Right lobe of liver (tissue), 6 donors: ENCODE measurements around the gene SLC46A1. TPM values are rescaled to one million over a fixed set of nuclear protein-coding genes. Genes with fewer than 3 reads are reported as not detected.
"Not testable (repeated sequence)": the region's sequence is repeated elsewhere in the genome, so short reads cannot be mapped to it uniquely, and the experiment has no call there.

ENCODE experiments used
- ATAC-seq, 4 donors: fragments of 200-7000 bp; cut with Tn5 transposase; one replicate each; pipeline ENCODE4 v1.9.1; 2020; ENCODE audit warnings: mild to moderate bottlenecking in 4 of 4, moderate library complexity in 4 of 4
- DNase-seq, 3 donors: peaks; one replicate each; pipeline ENCODE4 v3.0.0-alpha.2; 2020
- H3K27ac ChIP-seq, 3 donors: fragments of 200-600 bp; one replicate each; pipeline ENCODE4 v1.8.0; 2022
- H3K27me3 ChIP-seq, 2 donors: fragments of 200-600 bp; one replicate each; pipeline ENCODE4 v1.8.0; 2022
- H3K36me3 ChIP-seq, 4 donors: fragments of 200-600 bp; sonication (generic) in 1 of 4; one replicate each; pipeline versions ENCODE4 v1.5.1 to v1.8.0; 2017 to 2022; ENCODE audit warnings: control low read depth in 1 of 4
- H3K4me1 ChIP-seq, 4 donors: fragments of 200-600 bp; sonication (generic) in 1 of 4; one replicate each; pipeline versions ENCODE4 v1.5.1 to v1.8.0; 2017 to 2022; ENCODE audit warnings: control low read depth in 1 of 4
- H3K4me3 ChIP-seq, 3 donors: fragments of 200-600 bp; one replicate each; pipeline ENCODE4 v1.8.0; 2022
- H3K9me3 ChIP-seq, 4 donors: fragments of 200-600 bp; sonication (generic) in 1 of 4; one replicate each; pipeline versions ENCODE4 v1.5.1 to v1.8.0; 2017 to 2022; ENCODE audit warnings: control low read depth in 1 of 4
- CTCF ChIP-seq, 4 donors: fragments of 200-600 bp in 3 of 4; fragments of 450-650 bp in 1 of 4; IDR thresholded peaks; one replicate each; pipeline versions ENCODE4 v1.5.1 to v1.8.0; 2016 to 2022; ENCODE audit warnings: antibody characterized with exemption in 4 of 4, mild to moderate bottlenecking in 2 of 4
- POLR2A ChIP-seq: fragments of 450-650 bp; IDR thresholded peaks from one replicate; pipeline ENCODE4 v1.6.1; 2017; ENCODE audit warnings: antibody characterized with exemption, mild to moderate bottlenecking
- WGBS: methylation state at CpG from one replicate; pipeline ENCODE4 v1.1.6; 2018; ENCODE audit warnings: low coverage, low lambda C conversion rate; ENCODE audit not compliant: insufficient coverage; ENCODE audit errors: missing lambda C conversion rate; 5-methylcytosine and 5-hydroxymethylcytosine counted together
- intact Hi-C, 2 donors: fragments of 100-400 bp; cut with DNase I; formaldehyde crosslinking; loops; one replicate each; pipeline versions ENCODE4 v1.11.2 to v1.14.1; 2022
- total RNA-seq, 6 experiments: library from RNA; depleted of rRNA in 2 of 6; stranded (reverse); fragments of >200 nt in 2 of 6; fragmentation: NEBNext Ultra II Directional in 3 of 6; extraction: Animal tissue kit (Norgen Biotek cat#: 25700) in 3 of 6; gene quantifications; one replicate each; pipeline versions ENCODE4 v1.1.0 to v1.2.4, GENCODE V29; 2016 to 2023
- donor health status: DM: no; HTN: yes; CAD: no.
- donor health status: DM: no; HTN: no; CAD: no.
- donor health status: DM: no; HTN: no; CAD: no.
- donor health status: DM: no; HTN: yes; CAD: no.
- donor health status: DM: no; HTN: yes; CAD: no.

The SLC46A1 gene
- total RNA-seq, 6 experiments from 2014 or later = 22.1 to 44.6 (median 32.1) TPM

- peak overlapping the region in 2 of 3 donors; percentile 16 to 27 for H3K27ac ChIP-seq
- H3K9me3 ChIP-seq = no peaks in the 10 kb centered on the region
- H3K4me3 ChIP-seq = no peak overlapping the region
- ATAC-seq (peak; percentile 68 to 92 (median 88)), DNase-seq (peak in 2 of 3 donors; percentile 70 to 74)
- intact Hi-C loops = no loop called here
- H3K36me3 ChIP-seq = no peaks in the 10 kb centered on the region
- TF ChIP-seq CTCF (IDR thresholded peaks at IDR 0.05) = no peak
- TF ChIP-seq POLR2A = no peak
- H3K27me3 ChIP-seq = no peaks in the 10 kb centered on the region
- WGBS = 19% methylated on average over 6 of the region's 9 CpGs
- peaks cover 0 to 14% (median 6%) of the 10 kb centered on the region in 4 donors for H3K4me1 ChIP-seq
These were observed 38.1 kb upstream of the SLC46A1 start for GRCh38 chr17:28443901-28444638.

GRCh38 chr17:28434326-28434725 is 28.3 kb upstream of the SLC46A1 start:
- intact Hi-C loops, H3K4me3 ChIP-seq, ATAC-seq, H3K9me3 ChIP-seq, H3K27ac ChIP-seq, H3K4me1 ChIP-seq, H3K27me3 ChIP-seq, H3K36me3 ChIP-seq, DNase-seq: not testable (repeated sequence)
- 91% methylated on average over 7 of the region's 8 CpGs for WGBS

- no peak overlapping the region for H3K4me3 ChIP-seq
- ATAC-seq (no peak), DNase-seq (no peak)
- no peaks in the 10 kb centered on the region for H3K27me3 ChIP-seq
- H3K4me1 ChIP-seq = peaks cover 0 to 10% (median 0%) of the 10 kb centered on the region in 4 donors
- TF ChIP-seq CTCF (IDR thresholded peaks at IDR 0.05) = no peak
- TF ChIP-seq POLR2A = no peak
- no peaks in the 10 kb centered on the region for H3K36me3 ChIP-seq
- no peaks in the 10 kb centered on the region for H3K9me3 ChIP-seq
- 63% methylated on average over 1 of the region's 1 CpG for WGBS
- no peak overlapping the region for H3K27ac ChIP-seq
- intact Hi-C loops = no loop called here
These were observed 27.7 kb upstream of the SLC46A1 start for GRCh38 chr17:28433721-28434120.

- H3K36me3 ChIP-seq, H3K27ac ChIP-seq, intact Hi-C loops, H3K4me3 ChIP-seq, H3K9me3 ChIP-seq, H3K27me3 ChIP-seq, DNase-seq: not testable (repeated sequence)
- ATAC-seq = peak in 1 of 4 donors; percentile 30
- 26% methylated on average over 4 of the region's 4 CpGs for WGBS
- H3K4me1 ChIP-seq = peaks cover 0 to 22% (median 0%) of the 10 kb centered on the region in 4 donors
These were observed 22.0 kb upstream of the SLC46A1 start for GRCh38 chr17:28427982-28428381.

GRCh38 chr17:28427371-28427770 is 21.4 kb upstream of the SLC46A1 start:
- Histone ChIP-seq H3K9me3 (no peaks in the 10 kb centered on the region), H3K4me3 (no peak overlapping the region), H3K27ac (no peak overlapping the region), H3K4me1 (peaks cover 0 to 22% (median 0%) of the 10 kb centered on the region in 4 donors), H3K27me3 (no peaks in the 10 kb centered on the region), H3K36me3 (no peaks in the 10 kb centered on the region)
- TF ChIP-seq POLR2A (no peak), CTCF (IDR thresholded peaks at IDR 0.05) (no peak)
- DNase-seq = no peak
- WGBS = 80% methylated on average over 5 of the region's 5 CpGs
- intact Hi-C loops = no loop called here
- ATAC-seq = no peak
